GM18502 (cell line): ENCODE measurements around the gene AUNIP.

Source experiments
- ATAC-seq: cut with Tn5 transposase; IDR thresholded peaks from one replicate; pipeline ENCODE4 v1.9.1; 2021; ENCODE audit warnings: mild to moderate bottlenecking; ENCODE audit not compliant: unreplicated experiment, poor library complexity

Gene AUNIP

DNA sequence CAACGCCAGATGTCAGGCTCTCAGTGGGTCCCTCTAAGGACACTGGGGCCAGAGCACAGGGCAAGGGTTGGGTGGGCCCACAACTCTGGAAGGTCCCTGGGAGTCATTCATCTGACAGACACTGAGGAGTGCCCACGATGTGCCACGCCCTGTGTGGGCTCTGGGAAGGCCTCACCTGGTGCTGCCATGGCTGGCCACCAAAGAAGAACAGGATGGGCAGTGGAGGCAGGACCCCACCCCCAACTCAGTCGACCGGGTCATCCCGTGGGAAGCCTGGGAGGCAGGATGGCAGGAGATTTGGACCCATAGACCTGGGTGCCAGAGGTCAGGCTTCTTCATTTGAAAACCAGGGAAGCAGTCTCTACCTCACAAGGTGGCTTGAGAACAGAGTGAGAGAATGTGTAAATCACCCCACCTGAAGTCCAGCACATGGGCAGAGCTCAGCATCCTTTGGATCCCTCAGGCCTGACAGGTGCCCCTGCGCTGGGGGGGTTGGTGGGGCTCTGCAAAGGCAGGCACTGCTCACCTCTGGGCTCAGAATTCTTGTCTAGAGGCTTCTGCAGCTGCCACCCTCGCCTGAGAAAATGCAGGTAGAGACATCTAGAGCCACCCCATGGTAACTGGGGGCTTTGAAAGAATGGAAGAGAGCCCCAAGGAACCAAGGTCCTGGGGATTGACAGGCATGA, 60.4 kb downstream of the AUNIP start:
- no peak for ATAC-seq

DNA sequence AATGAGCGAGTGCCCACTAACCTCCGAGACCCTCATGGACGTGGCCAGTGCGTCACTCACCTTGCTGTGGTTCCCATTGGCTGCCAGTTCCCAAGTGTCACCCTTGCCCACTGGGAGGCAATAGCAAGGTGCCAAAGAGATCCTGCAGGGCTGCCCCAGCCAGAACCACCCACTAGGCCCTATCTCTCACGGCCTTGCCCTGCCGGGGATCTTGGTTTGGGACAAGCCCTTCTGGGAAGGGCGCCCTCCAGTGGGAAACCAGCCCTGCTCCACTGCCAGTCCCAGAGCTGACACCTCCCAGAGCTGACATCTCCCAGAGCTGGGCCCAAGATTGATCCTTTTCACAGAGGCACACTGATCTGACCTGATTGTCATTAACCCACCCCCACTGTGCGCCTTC, 61.3 kb downstream of the AUNIP start:
- no peak for ATAC-seq

DNA sequence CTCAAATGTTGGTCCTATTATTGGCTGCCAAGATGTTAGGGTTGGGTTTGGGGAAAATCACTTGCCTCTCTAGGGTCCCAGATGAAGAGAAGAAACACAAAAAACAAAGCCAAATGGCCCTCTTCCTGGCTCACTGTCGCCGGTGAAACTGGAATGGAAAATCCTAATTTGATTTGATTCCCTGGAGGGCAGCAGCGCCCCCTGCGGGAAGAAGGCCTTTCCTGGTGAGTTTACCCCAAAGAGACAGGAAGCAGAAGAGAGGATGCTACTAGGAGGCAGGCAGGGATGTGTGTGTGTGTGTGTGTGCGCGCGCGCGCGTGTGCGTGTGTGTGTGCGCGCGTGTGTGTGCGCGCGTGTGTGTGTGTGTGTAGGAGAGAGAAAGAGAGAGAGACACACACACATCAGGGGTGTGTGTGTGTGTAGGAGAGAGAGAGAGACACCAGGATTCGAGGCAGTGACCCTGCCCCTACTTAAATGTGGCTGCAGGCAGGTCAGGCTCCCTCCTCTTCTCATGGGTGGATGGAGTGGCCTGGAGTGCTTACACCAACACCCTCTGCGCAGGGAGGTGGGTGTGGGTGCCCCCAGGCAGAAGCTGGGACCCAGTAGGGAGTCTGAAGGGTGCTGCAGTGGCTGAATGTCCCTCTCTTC, 62.3 kb downstream of the AUNIP start:
- no peak for ATAC-seq

DNA sequence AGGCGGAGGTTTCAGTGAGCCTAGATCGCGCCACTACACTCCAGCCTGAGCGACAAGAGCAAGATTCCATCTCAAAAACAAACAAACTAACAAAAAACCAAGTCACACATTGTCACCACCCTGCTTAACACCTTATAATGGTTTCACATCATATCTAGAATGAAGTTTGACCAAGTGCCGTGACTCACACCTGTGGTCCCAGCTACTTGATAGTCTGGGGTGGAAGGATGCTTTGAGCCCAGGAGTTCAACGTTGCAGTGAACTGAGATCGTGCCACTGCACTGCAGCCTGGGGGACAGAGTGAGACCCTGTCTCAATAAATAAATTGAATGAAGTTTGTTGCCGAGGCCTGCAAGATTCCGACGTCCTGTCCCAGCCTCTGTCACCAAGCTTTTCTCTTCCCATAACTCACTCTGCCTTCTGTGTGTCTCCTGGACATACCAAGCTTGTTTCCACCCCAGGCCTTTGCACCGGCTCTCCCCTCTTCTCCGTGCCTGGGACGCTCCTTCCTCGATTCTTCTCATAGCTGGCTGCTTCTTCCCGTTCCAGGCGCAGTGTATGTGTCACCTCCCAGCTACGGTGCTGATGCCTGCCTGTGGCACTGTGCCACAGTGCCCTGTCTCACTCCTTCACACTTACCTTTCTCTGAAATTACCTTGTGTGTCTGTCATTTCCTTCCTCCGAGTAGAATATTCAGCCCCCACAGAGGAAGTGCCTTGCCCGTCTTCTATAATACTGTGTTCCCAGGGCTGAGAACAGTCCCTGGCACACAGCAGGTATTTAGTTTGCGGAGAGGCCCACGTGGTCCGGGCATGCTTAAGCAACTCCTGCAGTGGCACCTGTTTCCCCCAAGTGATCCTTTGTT, 63.1 kb downstream of the AUNIP start:
- no peak for ATAC-seq

DNA sequence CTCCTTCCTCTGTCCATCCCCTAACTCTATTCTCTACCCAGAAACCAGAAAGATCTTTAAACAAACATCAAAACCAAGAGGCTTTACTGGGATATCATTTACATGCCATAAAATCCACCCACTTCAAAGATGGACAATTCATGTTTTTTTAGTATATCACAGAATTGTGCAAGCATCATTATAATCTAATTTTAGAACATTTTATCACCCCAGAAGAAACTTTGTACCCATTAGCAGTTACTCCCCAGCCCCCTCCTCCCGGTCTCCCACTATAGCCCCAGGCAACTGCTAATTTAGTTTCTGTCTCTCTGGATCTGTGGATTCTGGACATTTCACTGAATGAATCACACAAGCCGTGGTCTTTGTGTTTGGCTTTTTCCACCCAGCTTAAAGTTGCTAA, 64.0 kb downstream of the AUNIP start:
- no peak for ATAC-seq

DNA sequence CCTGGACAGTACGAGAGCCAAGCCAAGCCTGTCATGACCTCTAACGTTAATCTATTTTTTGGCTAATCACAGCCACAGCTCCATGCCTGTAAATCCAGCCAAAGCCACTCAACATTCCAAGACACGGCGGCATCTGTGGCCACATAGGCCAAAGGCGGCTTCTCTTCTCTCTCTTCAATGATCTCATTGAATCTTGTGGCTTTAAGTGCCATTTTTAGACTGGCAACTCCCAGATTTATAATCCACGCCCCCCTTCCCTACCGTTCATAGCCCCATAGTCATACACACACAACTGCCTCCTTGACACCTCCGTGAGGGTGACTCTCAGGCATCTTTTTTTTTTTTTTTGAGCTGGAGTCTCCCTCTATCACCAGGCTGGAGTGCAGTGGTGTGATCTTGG, 64.9 kb downstream of the AUNIP start:
- ATAC-seq = no peak

DNA sequence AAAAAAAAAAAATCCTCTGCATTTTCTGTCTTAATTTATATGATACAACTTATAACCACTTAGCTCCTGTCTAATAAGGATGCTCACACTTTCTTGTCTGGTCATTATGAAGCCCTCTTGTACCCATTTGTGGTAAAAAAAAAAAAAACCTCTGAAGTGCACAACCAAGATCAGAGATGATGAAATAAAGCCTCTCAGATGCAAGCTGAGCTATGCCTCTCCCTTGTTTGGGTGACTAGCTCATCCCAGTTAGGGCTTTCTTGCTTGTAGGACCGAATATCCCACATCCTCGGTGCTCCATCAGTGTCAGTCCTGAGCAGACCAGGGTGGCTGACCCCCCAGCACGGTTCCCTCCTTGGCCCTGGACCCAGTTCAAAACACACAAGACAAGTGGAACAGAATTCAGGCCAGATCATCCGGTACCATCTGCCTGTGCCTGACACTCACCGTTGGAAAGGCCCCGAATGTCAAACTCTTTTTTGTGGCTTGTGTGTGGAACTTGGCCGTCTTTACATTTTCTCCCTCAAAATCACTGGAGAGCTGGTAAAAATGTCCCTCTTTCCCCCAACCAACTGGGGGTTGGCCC, 65.6 kb downstream of the AUNIP start:
- ATAC-seq = no peak

DNA sequence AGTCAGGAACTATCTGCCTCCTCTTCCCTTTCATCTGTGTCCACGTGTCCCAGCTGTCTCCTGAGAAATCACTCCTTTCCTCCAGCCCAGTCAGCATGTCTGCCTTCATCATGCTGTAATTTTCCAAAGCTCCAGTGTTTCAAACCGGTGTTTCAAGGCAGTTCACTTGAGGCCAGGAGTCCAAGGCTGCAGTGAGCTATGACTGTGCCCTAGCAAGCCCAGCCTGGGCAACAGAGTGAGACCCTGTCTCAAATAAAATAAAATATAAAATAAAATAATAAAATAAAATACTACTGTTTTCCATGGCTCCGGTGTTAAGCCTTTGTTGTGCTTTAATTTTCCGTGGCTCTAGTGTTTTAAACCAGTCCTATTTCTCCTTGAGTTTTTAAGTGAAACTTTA, 67.1 kb downstream of the AUNIP start:
- no peak for ATAC-seq

DNA sequence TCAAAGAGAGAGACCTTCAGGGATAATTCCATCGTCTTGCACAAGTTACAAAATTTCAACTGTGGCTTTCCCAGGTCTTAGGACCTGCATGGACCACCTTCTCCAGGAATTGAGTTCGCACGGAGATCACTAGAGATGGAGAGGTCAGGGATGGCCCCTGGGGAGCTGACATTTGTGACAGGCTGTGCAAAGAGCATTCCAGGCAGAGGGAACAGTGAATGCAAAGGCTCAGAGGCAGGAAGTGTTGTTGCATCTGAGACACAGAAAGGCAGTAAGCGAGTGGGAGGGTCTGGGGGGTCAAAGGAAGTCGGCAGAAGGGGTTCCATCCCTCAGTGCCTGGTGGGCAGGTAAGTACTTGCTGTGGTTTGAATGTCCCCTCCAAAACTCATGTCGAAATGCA, 68.8 kb downstream of the AUNIP start:
- no peak for ATAC-seq

DNA sequence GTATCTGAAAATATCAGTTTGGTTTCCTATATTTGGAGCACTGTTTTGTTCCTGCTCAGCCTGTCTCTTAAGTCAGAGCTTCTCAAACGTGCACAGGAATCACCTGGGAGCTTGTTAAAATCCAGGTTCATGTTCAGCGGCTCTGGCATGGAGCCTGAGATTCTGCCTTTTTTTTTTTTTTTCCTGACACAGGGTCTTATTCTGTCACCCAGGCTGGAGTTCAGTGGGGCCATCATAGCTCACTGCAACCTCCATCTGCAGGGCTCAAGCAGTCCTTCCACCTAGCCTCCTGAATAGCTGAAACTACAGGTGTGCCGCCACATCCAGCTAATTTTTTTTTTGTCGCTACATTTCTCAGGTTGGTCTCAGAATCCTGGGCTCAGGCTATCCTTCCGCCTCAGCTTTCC, 71.5 kb downstream of the AUNIP start:
- ATAC-seq = no peak

DNA sequence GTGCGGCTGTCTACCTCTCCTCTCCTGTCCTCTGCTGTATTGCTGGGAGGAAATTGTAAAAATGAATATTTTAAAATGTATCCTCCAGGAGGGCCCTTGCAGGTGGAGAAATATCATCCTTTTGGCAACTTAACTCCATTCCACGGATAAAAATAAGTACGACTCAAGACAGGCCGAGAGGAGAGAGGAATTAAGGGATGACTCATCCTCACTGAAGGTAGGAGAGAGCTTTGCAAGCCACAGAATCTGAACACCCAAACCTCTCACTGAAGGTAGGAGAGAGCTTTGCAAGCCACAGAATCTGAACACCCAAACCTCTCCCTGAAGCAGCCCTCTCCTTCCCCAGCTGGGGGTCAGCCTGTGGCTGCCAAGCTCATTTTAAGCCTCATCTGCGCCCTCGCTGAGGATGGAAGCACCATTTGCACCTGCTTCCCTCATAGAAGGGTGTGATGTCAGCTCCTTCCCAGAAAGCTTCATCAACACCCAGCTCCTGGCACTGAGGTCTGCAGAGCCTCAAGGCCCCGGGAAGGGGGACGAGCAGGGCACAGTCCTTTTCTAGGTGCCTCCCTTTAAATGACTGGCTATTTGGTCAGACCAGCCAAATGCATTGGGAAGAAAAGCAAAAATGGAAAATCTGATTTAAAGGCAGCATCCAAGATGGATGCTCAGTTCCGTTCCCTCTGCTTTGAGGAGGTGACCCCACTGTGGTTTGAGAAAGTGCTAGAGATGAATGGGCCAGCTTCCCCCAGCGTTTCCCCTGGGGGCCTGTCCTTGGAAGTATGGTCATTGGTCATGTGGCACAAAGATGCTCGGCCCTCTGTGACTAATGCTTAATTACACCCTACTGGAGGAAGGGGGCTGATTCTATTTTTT, 72.1 kb downstream of the AUNIP start:
- ATAC-seq = no peak

DNA sequence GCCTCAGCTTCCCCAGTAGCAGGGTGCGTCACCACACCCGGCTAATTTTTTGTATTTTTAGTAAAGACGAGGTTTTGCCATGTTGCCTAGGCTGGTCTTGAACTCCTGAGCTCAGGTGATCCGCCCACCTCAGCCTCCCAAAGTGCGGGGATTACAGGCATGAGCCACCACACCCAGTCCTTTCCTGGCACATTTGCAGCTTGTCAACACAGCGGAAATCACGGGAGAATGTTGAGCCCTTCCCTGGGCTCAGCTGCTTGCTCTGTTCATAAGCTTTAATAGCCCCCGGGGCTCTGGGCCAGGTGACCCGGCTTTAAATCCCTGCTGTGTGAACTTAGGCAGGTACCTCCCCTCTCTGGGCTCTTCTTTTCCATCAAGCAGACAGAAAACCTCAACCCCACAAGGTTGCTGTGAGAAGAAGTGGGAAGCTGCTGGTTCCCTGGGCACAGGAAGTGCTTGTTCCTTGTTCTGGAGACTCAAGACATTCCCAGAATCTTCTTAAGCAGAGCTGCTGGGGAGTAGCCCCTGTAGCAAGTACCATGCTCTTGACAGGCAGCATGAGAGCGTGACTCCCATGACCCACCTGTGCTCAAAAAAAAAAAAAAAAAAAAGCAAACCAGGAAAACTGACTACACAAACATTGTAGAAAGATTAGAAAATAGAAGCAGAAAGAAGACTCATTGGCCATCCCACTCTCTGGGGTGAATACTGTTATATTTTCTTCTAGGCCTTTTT, 73.8 kb downstream of the AUNIP start:
- no peak for ATAC-seq

DNA sequence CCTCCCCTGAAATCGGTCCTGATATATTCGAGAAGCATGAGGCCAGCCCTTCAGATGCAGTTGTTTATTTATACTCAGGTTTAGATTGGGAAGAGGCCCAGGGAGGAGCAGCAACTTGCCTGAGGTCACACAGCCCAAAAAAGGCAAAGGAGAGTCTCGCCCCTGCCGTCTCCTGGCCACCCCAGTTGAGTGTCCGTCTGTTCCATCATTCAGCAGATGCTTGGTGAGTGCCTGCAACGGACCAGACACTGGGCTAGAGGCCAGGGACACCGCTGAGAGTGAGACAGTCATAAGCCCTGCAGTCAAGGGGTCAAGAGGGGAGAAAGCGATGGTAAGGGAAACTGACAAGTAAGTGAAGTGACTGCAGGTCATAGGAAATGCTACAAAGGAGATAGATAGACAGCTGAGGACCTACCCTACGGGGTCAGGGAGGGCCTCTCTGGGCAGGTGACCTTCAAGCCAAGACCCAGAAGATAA, 74.6 kb downstream of the AUNIP start:
- no peak for ATAC-seq
